SK-N-SH (cell line): ENCODE data around the gene PALLD. TPM values are rescaled to one million over a fixed set of nuclear protein-coding genes. Genes with fewer than 3 reads are reported as not detected.

Experiments
- CTCF ChIA-PET: fragments of 300-600, 350-600 bp; formaldehyde crosslinking; extraction: SDS; loops from one replicate; lab custom pipeline; 2021; lab: Yijun Ruan, JAX
- POLR2A ChIA-PET: fragments of 350-600 bp; sonication (Branson Sonifier 250); formaldehyde crosslinking; extraction: SDS; loops from one replicate; lab custom pipeline; 2020; ENCODE audit warnings: antibody characterized with exemption, inconsistent platforms; lab: Yijun Ruan, JAX
- DNase-seq: peaks from one replicate; pipeline ENCODE4 v3.0.0; 2012
- H2AFZ ChIP-seq: fragments of 200-600 bp; sonication (generic); 2 replicates; pipeline ENCODE4 v1.8.1; 2016; ENCODE audit warnings: antibody characterized with exemption, mild to moderate bottlenecking, low read depth
- H3F3A ChIP-seq: fragments of 200-600 bp; sonication (generic); replicated peaks from 2 replicates; pipeline ENCODE3; 2016; ENCODE audit warnings: antibody characterized with exemption, mild to moderate bottlenecking; ENCODE audit not compliant: insufficient read depth
- H3K27ac ChIP-seq, 2 experiments: fragments of 200-500 bp in 1 of 2; fragments of 200-600 bp in 1 of 2; sonication (Bioruptor generic) in 1 of 2; sonication (generic), shearing (Covaris generic) in 1 of 2; 2 replicates each; pipeline versions ENCODE4 v1.5.1 to v1.6.1; 2014 to 2016; ENCODE audit warnings: low read depth in 2 of 2, inconsistent platforms in 1 of 2, low read length in 1 of 2, mild to moderate bottlenecking in 1 of 2, mixed read lengths in 1 of 2
- H3K27me3 ChIP-seq: fragments of 200-600 bp; sonication (generic), shearing (Covaris generic); 2 replicates; pipeline ENCODE4 v1.6.1; 2016; ENCODE audit warnings: mixed run types; ENCODE audit not compliant: insufficient read depth
- H3K36me3 ChIP-seq, 2 experiments: fragments of 200-500 bp in 1 of 2; fragments of 200-600 bp in 1 of 2; sonication (Bioruptor generic) in 1 of 2; sonication (generic) in 1 of 2; replicated peaks in 1 of 2; 2 replicates each; pipeline versions ENCODE3 to v1.5.1; 2014 to 2016; ENCODE audit warnings: low read length in 1 of 2, mild to moderate bottlenecking in 1 of 2; ENCODE audit not compliant: insufficient read depth in 2 of 2, control insufficient read depth in 1 of 2
- H3K4me1 ChIP-seq, 2 experiments: fragments of 200-500 bp in 1 of 2; fragments of 200-600 bp in 1 of 2; sonication (Bioruptor generic) in 1 of 2; sonication (generic), shearing (Covaris generic) in 1 of 2; 2 replicates each; pipeline versions ENCODE4 v1.5.1 to v1.6.1; 2014 to 2016; ENCODE audit warnings: low read depth in 1 of 2, low read length in 1 of 2, mixed run types in 1 of 2; ENCODE audit not compliant: insufficient read depth in 2 of 2, control insufficient read depth in 1 of 2
- H3K4me2 ChIP-seq: fragments of 200-600 bp; sonication (generic), shearing (Covaris generic); 2 replicates; pipeline ENCODE4 v1.6.1; 2017; ENCODE audit warnings: mixed run types
- H3K4me3 ChIP-seq, 2 experiments: fragments of 200-500 bp in 1 of 2; fragments of 200-600 bp in 1 of 2; sonication (Bioruptor generic) in 1 of 2; sonication (generic), shearing (Covaris generic) in 1 of 2; 2 replicates each; pipeline versions ENCODE4 v1.5.1 to v1.8.1; 2014 to 2016; ENCODE audit warnings: low read depth in 2 of 2, inconsistent platforms in 1 of 2, low read length in 1 of 2, mild to moderate bottlenecking in 1 of 2, mixed read lengths in 1 of 2, moderate library complexity in 1 of 2
- H3K79me2 ChIP-seq: fragments of 200-600 bp; sonication (generic); 2 replicates; pipeline ENCODE4 v1.8.1; 2017; ENCODE audit warnings: mild to moderate bottlenecking; ENCODE audit not compliant: insufficient read depth
- H3K9ac ChIP-seq: fragments of 200-600 bp; sonication (generic); 2 replicates; pipeline ENCODE4 v1.6.1; 2017; ENCODE audit warnings: mixed run types
- H3K9me2 ChIP-seq: fragments of 200-600 bp; sonication (generic); 2 replicates; pipeline ENCODE4 v1.6.1; 2017; ENCODE audit warnings: mixed run types
- H3K9me3 ChIP-seq: fragments of 200-600 bp; sonication (generic); 2 replicates; pipeline ENCODE4 v1.6.1; 2017; ENCODE audit warnings: mixed run types, mild to moderate bottlenecking, moderate library complexity
- H4K20me1 ChIP-seq: fragments of 200-600 bp; sonication (generic); 2 replicates; pipeline ENCODE4 v1.6.1; 2017; ENCODE audit warnings: mild to moderate bottlenecking, mixed run types; ENCODE audit not compliant: insufficient read depth
- CTCF ChIP-seq: fragments of 200-600 bp; sonication (generic); IDR thresholded peaks from 2 replicates; pipeline ENCODE4 v1.6.1; 2017; ENCODE audit warnings: antibody characterized with exemption, mild to moderate bottlenecking, moderate library complexity
- ELF1 ChIP-seq: IDR thresholded peaks from 2 replicates; pipeline ENCODE4 v1.4.0; 2012
- EP300 ChIP-seq, 2 experiments: IDR thresholded peaks; 2 replicates each; pipeline versions ENCODE4 v1.4.0 to v1.6.1; 2012; ENCODE audit warnings: borderline replicate concordance in 1 of 2, low read depth in 1 of 2, low read length in 1 of 2
- EZH2phosphoT487 ChIP-seq: fragments of 200-600 bp; sonication (generic); IDR thresholded peaks from 2 replicates; pipeline ENCODE4 v1.6.1; 2017; ENCODE audit warnings: low read depth, mixed run types, mild to moderate bottlenecking, antibody characterized with exemption, moderate library complexity, borderline replicate concordance
- FOSL2 ChIP-seq: IDR thresholded peaks from 2 replicates; pipeline ENCODE4 v1.4.0; 2012; ENCODE audit warnings: low read depth, mild to moderate bottlenecking, moderate library complexity, borderline replicate concordance
- FOXJ3 ChIP-seq: sonication (generic); formaldehyde crosslinking; IDR thresholded peaks from 2 replicates; pipeline ENCODE4 v1.5.1; 2020; ENCODE audit warnings: mild to moderate bottlenecking, missing genetic modification reagents
- JUND ChIP-seq: IDR thresholded peaks from 2 replicates; pipeline ENCODE4 v1.4.0; 2012
- MEF2A ChIP-seq: IDR thresholded peaks from 2 replicates; pipeline ENCODE4 v1.4.0; 2012; ENCODE audit warnings: low read depth, borderline replicate concordance
- MXI1 ChIP-seq: IDR thresholded peaks from 2 replicates; pipeline ENCODE4 v1.6.1; 2012; ENCODE audit warnings: mild to moderate bottlenecking, low read depth, low read length, improper control_type of control experiment
- POLR2AphosphoS5 ChIP-seq: IDR thresholded peaks from 2 replicates; pipeline ENCODE4 v1.6.1; 2012; ENCODE audit warnings: low read depth, low read length
- RAD21 ChIP-seq: IDR thresholded peaks from 2 replicates; pipeline ENCODE4 v1.6.1; 2012; ENCODE audit warnings: mild to moderate bottlenecking, low read length
- TAF1 ChIP-seq: IDR thresholded peaks from 2 replicates; pipeline ENCODE4 v1.6.1; 2012; ENCODE audit warnings: low read depth, mild to moderate bottlenecking, low read length, moderate library complexity, borderline replicate concordance
- TCF12 ChIP-seq: IDR thresholded peaks from 2 replicates; pipeline ENCODE4 v1.4.0; 2012
- TEAD4 ChIP-seq: IDR thresholded peaks from 2 replicates; pipeline ENCODE4 v1.4.0; 2012; ENCODE audit warnings: mild to moderate bottlenecking, borderline replicate concordance; ENCODE audit not compliant: insufficient read depth
- USF2 ChIP-seq: fragments of 150-350 bp; IDR thresholded peaks from 2 replicates; pipeline ENCODE4 v1.6.1; 2017; ENCODE audit warnings: antibody characterized with exemption, low read length, low read depth, borderline replicate concordance
- ZBTB33 ChIP-seq: IDR thresholded peaks from 2 replicates; pipeline ENCODE4 v1.4.0; 2012; ENCODE audit warnings: low read depth, borderline replicate concordance
- WGBS: methylation state at CpG from one replicate; pipeline ENCODE4 v1.1.6; 2017; ENCODE audit warnings: low lambda C conversion rate; 5-methylcytosine and 5-hydroxymethylcytosine counted together
- polyA plus RNA-seq, 3 experiments: library from polyadenylated mRNA; depleted of rRNA; stranded (reverse); fragments of >200 nt; gene quantifications; 2 replicates each; pipeline ENCODE4 v1.2.3, GENCODE V29; 2012
- TF ChIP-seq, protein P1 (sequence below): IDR thresholded peaks from 2 replicates; pipeline ENCODE4 v1.4.0; 2012; ENCODE audit warnings: low read depth
- TF ChIP-seq, protein P2 (sequence below): IDR thresholded peaks from 2 replicates; pipeline ENCODE4 v1.6.1; 2012; ENCODE audit warnings: mild to moderate bottlenecking, low read depth, low read length, moderate library complexity

PALLD gene
- polyA plus RNA-seq, 1 of the 3 experiments (the other 2 are of a cell fraction) = 33.0 TPM

DNA sequence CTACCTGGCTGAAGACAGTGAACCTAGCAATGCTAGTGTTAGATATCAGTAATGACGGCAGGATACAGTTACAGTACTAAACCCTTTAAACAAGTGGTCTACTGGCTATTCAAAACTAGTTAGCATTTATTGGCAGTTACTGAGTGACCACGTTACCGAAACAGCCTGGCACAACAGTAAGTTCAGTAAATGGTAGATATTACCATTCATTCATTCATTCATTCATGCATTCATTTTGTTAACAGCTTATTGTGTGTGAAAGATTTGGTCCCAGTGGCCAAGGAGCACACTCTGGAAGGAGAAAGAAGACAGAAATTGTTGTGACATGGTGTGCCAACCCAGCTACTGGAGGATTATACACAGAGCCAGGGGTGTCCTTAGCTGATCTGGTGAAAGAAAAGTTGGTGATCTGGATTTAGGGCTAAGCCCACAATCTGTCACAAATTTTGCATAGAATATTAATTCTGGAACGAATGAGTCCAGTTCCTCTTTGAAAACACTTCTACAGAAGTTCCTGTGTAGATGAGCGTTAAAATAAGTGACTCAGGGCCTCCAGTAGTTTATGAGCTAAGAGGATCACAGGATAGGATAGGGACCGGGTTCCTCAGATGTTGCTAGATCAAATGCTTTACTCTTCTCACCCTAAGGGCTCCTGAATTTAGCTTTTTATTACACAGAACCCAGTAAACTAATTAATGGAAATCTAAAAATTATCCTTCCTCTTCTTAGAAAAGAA is 334.1 kb downstream of the PALLD start:
- 84% methylated on average over 6 of the region's 6 CpGs for WGBS
- TF ChIP-seq RAD21 (no peak), POLR2AphosphoS5 (no peak), CTCF (no peak), USF2 (no peak), MEF2A (no peak), TEAD4 (no peak), TCF12 (no peak), FOXJ3 (CRISPR knock-in tag) (no peak), FOSL2 (no peak), EP300 (IDR thresholded peaks at IDR 0.05; ENCODE audit: borderline replicate concordance in 1 of 2, low read depth in 1 of 2, low read length in 1 of 2) (no peak), EZH2phosphoT487 (no peak), ELF1 (no peak)
- TF ChIP-seq, protein P1, sequence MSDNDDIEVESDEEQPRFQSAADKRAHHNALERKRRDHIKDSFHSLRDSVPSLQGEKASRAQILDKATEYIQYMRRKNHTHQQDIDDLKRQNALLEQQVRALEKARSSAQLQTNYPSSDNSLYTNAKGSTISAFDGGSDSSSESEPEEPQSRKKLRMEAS = no peak
- H3K9me2 ChIP-seq = no peaks in the 10 kb centered on the region
- H4K20me1 ChIP-seq = peaks cover 25% of the 10 kb centered on the region
- peak overlapping the region; percentile 89 for H3K4me2 ChIP-seq
- H3K9me3 ChIP-seq = no peaks in the 10 kb centered on the region
- peaks cover 41% of the 10 kb centered on the region for H3K79me2 ChIP-seq
- peak overlapping the region; percentile 82 to 93; a peak in 3 of 4 replicates for H3K4me3 ChIP-seq
- peaks cover 1 to 11% of the 10 kb centered on the region in 2 experiments for H3K36me3 ChIP-seq
- peak overlapping the region; percentile 80 to 90; a peak in 3 of 4 replicates for H3K27ac ChIP-seq
- peaks cover 10 to 13% of the 10 kb centered on the region in 2 experiments; a peak in 3 of 4 replicates for H3K4me1 ChIP-seq
- peak overlapping the region; percentile 94 for H2AFZ ChIP-seq
- peaks cover 8% of the 10 kb centered on the region for H3F3A ChIP-seq
- H3K27me3 ChIP-seq = no peaks in the 10 kb centered on the region
- ChIA-PET CTCF (interaction anchor here (1.0 to 4.8 kb wide), 10 partner anchors 9 to 245 kb away, joined by 3 to 61 read pairs (median 6); no protein-coding TSS in a partner anchor), POLR2A (interaction anchor here (1.1 to 1.3 kb wide), 4 partner anchors 8 to 246 kb away, joined by 3 to 5 read pairs (median 5); no protein-coding TSS in a partner anchor)
- peak overlapping the region; percentile 96; the same call in 1 of the 2 replicates for H3K9ac ChIP-seq
- DNase-seq = peak; percentile 32

DNA sequence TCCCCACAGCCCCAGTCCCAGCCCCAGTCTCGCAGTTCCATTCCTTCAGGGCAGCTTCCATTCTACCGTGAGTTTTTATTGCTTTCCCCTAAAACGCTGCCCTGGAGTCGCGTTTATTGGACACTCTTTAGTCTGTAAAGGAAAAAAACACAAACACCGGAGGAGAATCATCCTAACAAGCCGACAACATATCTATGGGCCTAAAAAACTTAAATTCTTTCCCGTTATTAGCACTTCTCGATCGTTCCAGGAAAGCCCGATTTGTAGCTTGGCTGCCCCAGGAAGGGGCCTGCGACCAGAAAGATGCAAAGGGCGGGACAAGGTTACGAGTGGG is 334.7 kb downstream of the PALLD start:
- Histone ChIP-seq H3K79me2 (peaks cover 47% of the 10 kb centered on the region), H3K4me3 (peak overlapping the region; percentile 82 to 93), H3K27me3 (no peaks in the 10 kb centered on the region), H3K27ac (peak overlapping the region; percentile 80 to 90; a peak in 3 of 4 replicates), H3F3A (peaks cover 8% of the 10 kb centered on the region), H4K20me1 (peaks cover 31% of the 10 kb centered on the region), H3K9me2 (no peaks in the 10 kb centered on the region), H3K4me1 (peaks cover 10 to 13% of the 10 kb centered on the region in 2 experiments; a peak in 3 of 4 replicates), H3K36me3 (peaks cover 7 to 17% of the 10 kb centered on the region in 2 experiments), H2AFZ (peak overlapping the region; percentile 94), H3K9me3 (no peaks in the 10 kb centered on the region), H3K9ac (peak overlapping the region; percentile 96), H3K4me2 (peak overlapping the region; percentile 89)
- CTCF ChIA-PET = interaction anchor here (0.7 to 4.8 kb wide), 12 partner anchors 10 to 246 kb away, joined by 3 to 61 read pairs (median 6); no protein-coding TSS in a partner anchor
- POLR2A ChIA-PET = interaction anchor here (1.1 to 1.3 kb wide), 5 partner anchors 9 to 246 kb away, joined by 3 to 5 read pairs (median 5); no protein-coding TSS in a partner anchor
- WGBS = 5% methylated on average over 14 of the region's 14 CpGs
- peak; percentile 44 for DNase-seq
- TF ChIP-seq ELF1 = no peak
- no peak for TF ChIP-seq MXI1
- TF ChIP-seq ZBTB33 = no peak
- TF ChIP-seq, protein P2, sequence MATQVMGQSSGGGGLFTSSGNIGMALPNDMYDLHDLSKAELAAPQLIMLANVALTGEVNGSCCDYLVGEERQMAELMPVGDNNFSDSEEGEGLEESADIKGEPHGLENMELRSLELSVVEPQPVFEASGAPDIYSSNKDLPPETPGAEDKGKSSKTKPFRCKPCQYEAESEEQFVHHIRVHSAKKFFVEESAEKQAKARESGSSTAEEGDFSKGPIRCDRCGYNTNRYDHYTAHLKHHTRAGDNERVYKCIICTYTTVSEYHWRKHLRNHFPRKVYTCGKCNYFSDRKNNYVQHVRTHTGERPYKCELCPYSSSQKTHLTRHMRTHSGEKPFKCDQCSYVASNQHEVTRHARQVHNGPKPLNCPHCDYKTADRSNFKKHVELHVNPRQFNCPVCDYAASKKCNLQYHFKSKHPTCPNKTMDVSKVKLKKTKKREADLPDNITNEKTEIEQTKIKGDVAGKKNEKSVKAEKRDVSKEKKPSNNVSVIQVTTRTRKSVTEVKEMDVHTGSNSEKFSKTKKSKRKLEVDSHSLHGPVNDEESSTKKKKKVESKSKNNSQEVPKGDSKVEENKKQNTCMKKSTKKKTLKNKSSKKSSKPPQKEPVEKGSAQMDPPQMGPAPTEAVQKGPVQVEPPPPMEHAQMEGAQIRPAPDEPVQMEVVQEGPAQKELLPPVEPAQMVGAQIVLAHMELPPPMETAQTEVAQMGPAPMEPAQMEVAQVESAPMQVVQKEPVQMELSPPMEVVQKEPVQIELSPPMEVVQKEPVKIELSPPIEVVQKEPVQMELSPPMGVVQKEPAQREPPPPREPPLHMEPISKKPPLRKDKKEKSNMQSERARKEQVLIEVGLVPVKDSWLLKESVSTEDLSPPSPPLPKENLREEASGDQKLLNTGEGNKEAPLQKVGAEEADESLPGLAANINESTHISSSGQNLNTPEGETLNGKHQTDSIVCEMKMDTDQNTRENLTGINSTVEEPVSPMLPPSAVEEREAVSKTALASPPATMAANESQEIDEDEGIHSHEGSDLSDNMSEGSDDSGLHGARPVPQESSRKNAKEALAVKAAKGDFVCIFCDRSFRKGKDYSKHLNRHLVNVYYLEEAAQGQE = no peak
- TF ChIP-seq JUND = no peak
- no peak for TF ChIP-seq TAF1
